ENCODE measurements around the gene RAD51B.

Gene RAD51B

GRCh38 chr14:68675233-68675577, 855.6 kb downstream of the RAD51B start:
- H3K4me3 Mint-ChIP-seq = no peak overlapping the region
- no peaks in the 10 kb centered on the region for H3K36me3 Mint-ChIP-seq
- peaks cover 8% of the 10 kb centered on the region for H3K4me1 Mint-ChIP-seq
- DNase-seq (ENCODE audit: low spot score in 2 of 2) (no peak), ATAC-seq (no peak)
- no peaks in the 10 kb centered on the region for H3K9me3 Mint-ChIP-seq
- peak overlapping the region; percentile 74 for H3K27ac Mint-ChIP-seq

GRCh38 chr14:68676511-68676943, 856.9 kb downstream of the RAD51B start:
- ATAC-seq = no peak
- Mint-ChIP-seq H3K4me1 (peaks cover 15% of the 10 kb centered on the region), H3K9me3 (no peaks in the 10 kb centered on the region), H3K4me3 (no peak overlapping the region), H3K27ac (no peak overlapping the region), H3K36me3 (no peaks in the 10 kb centered on the region)
- DNase-seq (ENCODE audit: low spot score in 2 of 2) = no peak

- DNase-seq (ENCODE audit: low spot score in 2 of 2) = no peak
- Mint-ChIP-seq H3K27ac (no peak overlapping the region), H3K4me3 (no peak overlapping the region), H3K36me3 (no peaks in the 10 kb centered on the region), H3K9me3 (no peaks in the 10 kb centered on the region), H3K4me1 (peaks cover 22% of the 10 kb centered on the region)
- no peak for ATAC-seq
These were observed 857.9 kb downstream of the RAD51B start for GRCh38 chr14:68677476-68677875.

GRCh38 chr14:68677901-68678300, 858.3 kb downstream of the RAD51B start:
- H3K4me3 Mint-ChIP-seq = no peak overlapping the region
- ATAC-seq (no peak), DNase-seq (ENCODE audit: low spot score in 2 of 2) (no peak)
- H3K9me3 Mint-ChIP-seq = no peaks in the 10 kb centered on the region
- H3K27ac Mint-ChIP-seq = no peak overlapping the region
- no peaks in the 10 kb centered on the region for H3K36me3 Mint-ChIP-seq
- peaks cover 25% of the 10 kb centered on the region for H3K4me1 Mint-ChIP-seq

- Mint-ChIP-seq H3K27ac (peak overlapping the region; percentile 32), H3K9me3 (no peaks in the 10 kb centered on the region), H3K4me3 (no peak overlapping the region), H3K4me1 (peaks cover 31% of the 10 kb centered on the region), H3K36me3 (no peaks in the 10 kb centered on the region)
- DNase-seq (ENCODE audit: low spot score in 2 of 2) = no peak
- ATAC-seq = no peak
These were observed 858.9 kb downstream of the RAD51B start for GRCh38 chr14:68678471-68678870.

- H3K36me3 Mint-ChIP-seq = no peaks in the 10 kb centered on the region
These were observed 859.7 kb downstream of the RAD51B start for GRCh38 chr14:68679301-68679700.

GRCh38 chr14:68679746-68680467, 860.3 kb downstream of the RAD51B start:
- no peak overlapping the region for H3K4me3 Mint-ChIP-seq
- H3K4me1 Mint-ChIP-seq = peaks cover 43% of the 10 kb centered on the region
- H3K27ac Mint-ChIP-seq = no peak overlapping the region
- no peak for DNase-seq (ENCODE audit: low spot score in 2 of 2)
- no peaks in the 10 kb centered on the region for H3K9me3 Mint-ChIP-seq
- no peaks in the 10 kb centered on the region for H3K36me3 Mint-ChIP-seq
- no peak for ATAC-seq

More at GRCh38 chr14:68679301-68679700, 859.7 kb downstream of the RAD51B start:
- no peak for DNase-seq (ENCODE audit: low spot score in 2 of 2)
- ATAC-seq = no peak
- H3K27ac Mint-ChIP-seq = no peak overlapping the region
- no peaks in the 10 kb centered on the region for H3K9me3 Mint-ChIP-seq
- no peak overlapping the region for H3K4me3 Mint-ChIP-seq
- H3K4me1 Mint-ChIP-seq = peaks cover 37% of the 10 kb centered on the region

GRCh38 chr14:68680541-68681051, 861.0 kb downstream of the RAD51B start:
- no peak overlapping the region for H3K4me3 Mint-ChIP-seq
- DNase-seq (ENCODE audit: low spot score in 2 of 2) = no peak
- no peak overlapping the region for H3K27ac Mint-ChIP-seq
- H3K36me3 Mint-ChIP-seq = peaks cover 4% of the 10 kb centered on the region
- H3K9me3 Mint-ChIP-seq = no peaks in the 10 kb centered on the region
- H3K4me1 Mint-ChIP-seq = peaks cover 48% of the 10 kb centered on the region
- no peak for ATAC-seq

GRCh38 chr14:68681256-68682011, 861.9 kb downstream of the RAD51B start:
- DNase-seq (ENCODE audit: low spot score in 2 of 2) (no peak), ATAC-seq (no peak)
- H3K9me3 Mint-ChIP-seq = no peaks in the 10 kb centered on the region
- H3K27ac Mint-ChIP-seq = no peak overlapping the region
- H3K4me3 Mint-ChIP-seq = no peak overlapping the region
- H3K4me1 Mint-ChIP-seq = peaks cover 50% of the 10 kb centered on the region
- H3K36me3 Mint-ChIP-seq = peaks cover 7% of the 10 kb centered on the region

- H3K4me1 Mint-ChIP-seq = peaks cover 55% of the 10 kb centered on the region
- H3K36me3 Mint-ChIP-seq = peaks cover 7% of the 10 kb centered on the region
- DNase-seq (ENCODE audit: low spot score in 2 of 2) (no peak), ATAC-seq (peak; percentile 20)
- H3K9me3 Mint-ChIP-seq = no peaks in the 10 kb centered on the region
- H3K4me3 Mint-ChIP-seq = peak overlapping the region; percentile 43
- H3K27ac Mint-ChIP-seq = peak overlapping the region; percentile 89
These were observed 862.9 kb downstream of the RAD51B start for GRCh38 chr14:68682166-68683103.

- H3K9me3 Mint-ChIP-seq = no peaks in the 10 kb centered on the region
- H3K27ac Mint-ChIP-seq = peak overlapping the region; percentile 89
- H3K4me3 Mint-ChIP-seq = peak overlapping the region; percentile 43
- no peak for ATAC-seq
- no peak for DNase-seq (ENCODE audit: low spot score in 2 of 2)
- H3K36me3 Mint-ChIP-seq = peaks cover 7% of the 10 kb centered on the region
- H3K4me1 Mint-ChIP-seq = peaks cover 55% of the 10 kb centered on the region
These were observed 863.7 kb downstream of the RAD51B start for GRCh38 chr14:68683326-68683725.

GRCh38 chr14:68684466-68685418, 865.2 kb downstream of the RAD51B start:
- H3K4me1 Mint-ChIP-seq = peaks cover 64% of the 10 kb centered on the region

GRCh38 chr14:68685419-68686204, 866.0 kb downstream of the RAD51B start:
- ATAC-seq (peak; percentile 92), DNase-seq (ENCODE audit: low spot score in 2 of 2) (peak; percentile 37 to 80)
- peaks cover 64% of the 10 kb centered on the region for H3K4me1 Mint-ChIP-seq
- peak overlapping the region; percentile 87 for H3K27ac Mint-ChIP-seq
- peak overlapping the region; percentile 57 for H3K4me3 Mint-ChIP-seq
- H3K9me3 Mint-ChIP-seq = no peaks in the 10 kb centered on the region
- H3K36me3 Mint-ChIP-seq = peaks cover 7% of the 10 kb centered on the region

More at GRCh38 chr14:68684466-68685418, 865.2 kb downstream of the RAD51B start:
- Mint-ChIP-seq H3K4me3 (peak overlapping the region; percentile 57), H3K27ac (peak overlapping the region; percentile 87), H3K36me3 (peaks cover 7% of the 10 kb centered on the region), H3K9me3 (no peaks in the 10 kb centered on the region)
- DNase-seq (ENCODE audit: low spot score in 2 of 2) (no peak), ATAC-seq (no peak)

- Mint-ChIP-seq H3K4me1 (peaks cover 61% of the 10 kb centered on the region), H3K36me3 (peaks cover 7% of the 10 kb centered on the region), H3K27ac (peak overlapping the region; percentile 87), H3K4me3 (peak overlapping the region; percentile 57), H3K9me3 (no peaks in the 10 kb centered on the region)
- DNase-seq (ENCODE audit: low spot score in 2 of 2) = no peak
- ATAC-seq = no peak
These were observed 866.6 kb downstream of the RAD51B start for GRCh38 chr14:68686205-68686465.
